HG03095 (cell line): Measurements from ENCODE around the gene CAPZB.

Source experiments
- ATAC-seq: cut with Tn5 transposase; IDR thresholded peaks from one replicate; pipeline ENCODE4 v1.9.1; 2021; ENCODE audit warnings: moderate library complexity; ENCODE audit not compliant: unreplicated experiment

The CAPZB gene

DNA sequence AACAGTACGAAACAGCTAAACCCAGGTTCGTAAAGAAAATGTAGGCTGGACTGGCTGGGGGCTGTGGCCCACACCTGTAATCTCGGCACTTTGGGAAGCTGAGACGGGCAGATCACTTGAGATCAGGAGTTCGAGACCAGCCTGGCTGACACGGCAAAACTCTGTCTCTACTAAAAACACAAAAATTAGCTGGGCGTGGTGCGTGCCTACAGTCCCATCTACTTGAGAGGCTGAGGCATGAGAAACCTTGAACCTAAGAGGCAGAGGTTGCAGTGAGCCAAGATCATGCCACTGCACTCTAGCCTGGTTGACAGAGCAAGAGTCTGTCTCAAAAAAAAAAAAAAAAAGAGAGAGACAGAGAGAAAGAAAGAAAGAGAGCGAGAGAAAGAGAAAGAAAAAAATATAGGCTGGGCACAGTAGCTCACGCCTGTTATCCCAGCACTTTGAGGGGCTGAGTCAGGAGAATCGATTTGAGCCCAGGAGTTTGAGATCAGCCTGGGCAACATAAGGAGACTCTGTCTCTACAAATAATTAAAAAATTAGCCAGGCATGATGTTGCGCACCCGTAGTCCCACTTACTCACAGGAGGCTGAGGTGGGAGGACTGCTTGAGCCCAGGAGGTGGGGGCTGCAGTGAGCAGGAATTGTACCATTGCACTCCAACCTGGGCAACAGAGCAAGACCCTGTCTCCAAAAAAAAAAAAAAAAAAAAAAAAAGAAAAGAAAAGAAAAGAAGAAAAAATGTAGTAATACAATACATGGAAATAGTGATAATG, 35.7 kb downstream of the CAPZB start:
- ATAC-seq = no peak

GRCh38 chr1:19448491-19449439, 36.6 kb downstream of the CAPZB start:
- no peak for ATAC-seq

DNA sequence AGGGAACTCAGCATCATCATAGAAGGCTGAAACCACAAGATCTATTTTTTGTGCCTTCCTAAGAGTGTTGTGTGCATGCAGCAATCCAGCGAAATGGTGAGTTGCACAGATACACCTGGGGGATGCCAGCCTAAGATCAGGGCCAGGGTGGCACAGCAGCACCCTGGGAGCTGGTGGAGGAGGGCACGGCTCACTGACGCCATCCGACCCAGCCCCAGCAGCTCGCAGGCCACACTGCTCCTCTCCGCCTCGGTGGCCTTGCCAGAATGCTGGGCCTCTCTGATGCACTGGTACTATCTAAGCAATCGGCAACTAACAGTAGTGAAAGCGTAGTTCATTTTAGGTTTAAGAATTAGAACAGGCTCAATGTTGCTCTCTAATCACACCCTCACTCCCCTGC, 37.8 kb downstream of the CAPZB start:
- no peak for ATAC-seq

DNA sequence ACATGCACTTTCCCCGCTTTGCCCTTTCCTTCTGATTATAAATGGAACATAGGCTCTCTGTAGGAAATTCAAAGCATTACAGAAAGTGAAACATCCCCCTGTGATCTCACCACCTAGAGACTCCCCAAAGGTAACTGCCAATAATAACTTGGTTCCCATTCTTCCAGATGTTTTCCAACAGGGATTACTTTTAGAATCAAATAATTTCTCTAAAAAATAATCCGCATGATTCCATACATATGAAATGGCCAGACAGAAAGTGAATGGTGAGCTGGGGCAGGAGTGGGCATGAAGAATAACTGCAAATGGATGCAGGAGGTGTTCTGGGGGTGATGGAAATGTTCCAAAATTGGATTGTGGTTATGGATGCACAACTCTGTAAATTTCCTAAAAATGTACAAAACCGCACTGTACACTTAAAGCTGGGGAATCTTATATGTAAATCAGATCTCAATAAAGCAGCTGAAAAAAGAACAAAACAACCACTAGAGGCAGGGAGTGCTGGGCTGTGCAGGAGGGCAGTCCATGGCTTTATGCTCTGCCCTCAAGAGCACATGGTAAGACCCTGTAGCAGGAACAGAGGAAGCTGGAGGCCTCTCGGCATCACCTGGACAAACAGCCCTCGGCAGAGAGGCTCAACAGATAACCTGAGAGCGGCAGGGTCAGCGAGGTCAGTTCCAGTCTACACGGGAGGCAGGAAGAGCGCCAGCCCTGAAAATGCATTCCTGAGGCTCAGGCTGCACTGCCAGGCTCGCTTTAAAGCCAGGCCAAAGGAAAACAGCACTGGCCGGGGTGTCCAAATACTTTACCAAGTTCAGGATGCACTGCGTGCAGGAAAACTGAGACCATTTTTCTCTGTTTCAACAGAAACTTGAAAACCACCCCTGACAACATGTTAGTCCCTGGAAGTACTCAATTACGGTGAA, 39.7 kb downstream of the CAPZB start:
- ATAC-seq = no peak

- ATAC-seq = no peak
Observed at GRCh38 chr1:19444296-19445021, 40.9 kb downstream of the CAPZB start.

DNA sequence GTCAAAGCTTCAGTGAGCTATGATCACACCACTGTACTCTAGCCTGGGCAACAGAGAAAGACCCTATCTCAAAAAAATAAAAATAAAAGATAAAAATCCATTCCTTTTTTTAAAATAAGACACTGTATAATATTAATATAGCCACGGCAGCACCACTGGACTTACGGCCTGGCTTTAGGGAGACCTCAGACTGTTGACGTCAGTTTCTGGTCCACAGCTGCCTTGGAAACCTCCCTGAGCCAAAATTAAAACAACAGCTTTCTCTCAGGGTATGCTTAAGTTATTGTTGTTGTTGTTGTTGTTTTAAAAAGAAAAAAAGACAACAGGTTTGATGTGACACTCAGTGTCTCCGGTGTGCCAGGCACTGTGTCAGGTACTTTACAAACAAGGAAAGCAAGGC, 42.0 kb downstream of the CAPZB start:
- ATAC-seq = no peak

DNA sequence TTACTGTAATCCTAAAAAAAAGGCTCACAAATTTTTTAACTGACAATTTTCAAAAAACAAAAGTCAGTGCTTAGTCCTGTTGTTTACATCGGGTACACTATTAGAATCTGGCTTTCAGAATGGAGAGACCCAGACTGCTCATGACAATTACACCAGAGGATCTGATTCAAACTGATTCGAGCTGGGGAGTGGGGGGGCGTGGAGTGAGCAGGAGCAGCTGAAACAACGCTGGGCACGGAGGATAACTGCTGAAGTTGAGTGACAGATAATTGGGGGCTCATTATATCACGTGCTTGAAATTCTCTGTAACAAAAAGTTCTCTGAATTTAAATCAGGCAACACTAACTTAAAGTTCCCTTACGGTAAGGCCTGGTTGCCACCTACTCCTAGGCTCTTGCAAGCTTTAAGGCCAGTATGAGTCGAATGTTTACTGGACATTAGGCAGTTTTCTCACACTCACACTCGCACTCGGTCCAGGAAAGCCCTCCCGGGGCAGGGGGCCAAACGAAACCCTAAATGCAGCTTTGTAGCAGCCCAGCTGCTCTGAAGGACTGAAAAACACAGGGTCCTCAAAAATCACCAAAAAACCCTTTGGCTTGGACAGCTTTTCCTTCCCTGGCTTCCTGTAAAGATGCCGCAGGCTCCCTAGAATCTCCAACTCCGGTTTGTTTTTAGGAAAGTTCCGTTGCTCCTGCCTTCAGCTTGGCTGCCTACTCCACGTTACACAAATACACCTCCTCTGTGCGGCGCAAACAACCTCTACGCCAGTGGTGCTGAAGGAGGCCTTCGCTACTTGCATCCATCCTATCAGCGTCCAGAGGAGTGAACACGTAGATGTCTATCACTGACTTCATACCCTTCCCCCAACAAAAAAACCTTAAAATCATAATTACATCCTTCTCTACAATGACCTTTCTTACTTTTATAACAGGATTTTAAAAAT, 42.9 kb downstream of the CAPZB start:
- no peak for ATAC-seq

GRCh38 chr1:19441048-19441780, 44.1 kb downstream of the CAPZB start:
- no peak for ATAC-seq

DNA sequence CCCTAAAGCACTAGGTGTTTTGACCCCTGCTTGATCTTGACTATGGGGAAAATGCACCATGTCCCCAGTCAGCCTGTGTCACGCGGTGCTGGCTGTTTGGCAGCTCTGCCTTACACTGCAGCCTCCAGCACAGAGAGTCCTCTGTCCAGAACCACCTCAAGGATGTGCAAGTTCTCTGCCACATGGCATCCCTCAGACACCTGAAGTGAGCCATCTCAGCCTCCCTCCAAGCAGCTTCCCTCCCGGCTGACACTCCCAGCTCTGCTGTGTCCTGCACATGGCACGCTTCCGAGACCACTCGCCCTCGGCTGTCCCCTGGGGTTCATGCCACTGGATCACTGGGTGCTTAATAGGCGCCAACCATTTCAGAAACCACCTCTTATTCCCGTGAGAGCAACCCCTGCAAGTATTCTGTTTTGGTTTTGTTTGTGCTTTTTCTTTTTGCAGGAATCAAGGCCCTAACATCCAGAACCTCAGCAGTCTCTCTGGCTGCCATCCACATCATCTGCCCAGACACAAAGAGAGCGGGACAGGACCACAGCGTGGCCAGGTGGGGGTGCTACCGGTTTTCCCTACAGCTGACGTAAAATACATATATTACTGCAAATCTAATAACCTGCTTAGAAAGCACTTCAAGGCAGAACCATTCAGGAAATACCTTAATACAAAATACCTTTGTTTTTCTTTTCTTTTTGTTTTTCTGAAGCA, 45.7 kb downstream of the CAPZB start:
- ATAC-seq = no peak

DNA sequence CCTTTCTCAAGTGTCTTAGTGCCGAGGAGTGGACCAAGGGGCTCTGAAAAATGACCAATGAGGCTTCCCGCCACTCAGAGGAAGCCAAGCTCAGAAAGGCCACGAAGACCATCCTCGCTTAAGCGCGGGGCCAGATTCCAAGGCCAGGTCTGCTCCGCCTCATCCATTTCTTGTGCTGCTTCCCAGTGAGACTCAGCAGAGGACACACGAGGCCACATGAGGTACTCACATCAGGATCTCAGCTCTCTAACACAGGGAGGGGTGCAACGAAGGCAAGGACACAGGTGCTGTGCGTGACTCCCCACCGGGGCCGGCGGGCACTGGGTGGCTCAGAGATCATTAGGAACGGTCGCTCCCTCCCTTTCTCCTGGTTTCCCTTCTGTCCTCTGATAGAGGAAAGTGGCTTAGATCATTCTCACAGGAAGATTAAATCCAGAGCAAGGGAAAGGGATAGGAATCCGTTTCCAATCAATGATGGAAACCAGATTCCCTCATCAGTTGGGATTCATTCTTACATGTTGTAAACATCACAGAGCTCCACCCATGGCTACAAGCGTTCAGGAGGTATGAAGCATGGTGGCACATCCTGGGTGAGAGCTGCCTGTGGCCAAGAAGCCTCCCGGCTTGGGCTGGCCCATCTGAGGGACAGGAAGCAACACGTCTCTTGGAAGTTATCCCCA, 46.7 kb downstream of the CAPZB start:
- ATAC-seq = no peak

DNA sequence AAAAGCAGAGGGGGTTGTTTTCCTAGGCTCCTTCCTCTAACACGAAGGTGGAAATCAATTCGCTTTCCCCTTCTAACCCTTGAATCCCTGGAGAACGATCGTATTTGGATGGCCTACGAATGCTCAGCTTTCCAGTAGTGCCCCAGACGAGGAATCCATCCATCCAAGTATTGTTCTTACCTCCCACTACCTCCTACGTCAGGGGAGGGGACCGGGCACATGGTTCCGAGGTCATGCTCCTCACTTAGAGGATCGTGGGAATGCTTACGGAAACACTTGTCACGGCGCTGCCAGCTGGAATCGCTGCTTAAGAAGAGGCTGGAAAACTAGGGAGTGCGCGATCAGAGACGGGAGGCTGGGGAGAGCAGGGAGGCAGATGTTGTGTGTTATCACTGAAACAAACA, 47.4 kb downstream of the CAPZB start:
- no peak for ATAC-seq

DNA sequence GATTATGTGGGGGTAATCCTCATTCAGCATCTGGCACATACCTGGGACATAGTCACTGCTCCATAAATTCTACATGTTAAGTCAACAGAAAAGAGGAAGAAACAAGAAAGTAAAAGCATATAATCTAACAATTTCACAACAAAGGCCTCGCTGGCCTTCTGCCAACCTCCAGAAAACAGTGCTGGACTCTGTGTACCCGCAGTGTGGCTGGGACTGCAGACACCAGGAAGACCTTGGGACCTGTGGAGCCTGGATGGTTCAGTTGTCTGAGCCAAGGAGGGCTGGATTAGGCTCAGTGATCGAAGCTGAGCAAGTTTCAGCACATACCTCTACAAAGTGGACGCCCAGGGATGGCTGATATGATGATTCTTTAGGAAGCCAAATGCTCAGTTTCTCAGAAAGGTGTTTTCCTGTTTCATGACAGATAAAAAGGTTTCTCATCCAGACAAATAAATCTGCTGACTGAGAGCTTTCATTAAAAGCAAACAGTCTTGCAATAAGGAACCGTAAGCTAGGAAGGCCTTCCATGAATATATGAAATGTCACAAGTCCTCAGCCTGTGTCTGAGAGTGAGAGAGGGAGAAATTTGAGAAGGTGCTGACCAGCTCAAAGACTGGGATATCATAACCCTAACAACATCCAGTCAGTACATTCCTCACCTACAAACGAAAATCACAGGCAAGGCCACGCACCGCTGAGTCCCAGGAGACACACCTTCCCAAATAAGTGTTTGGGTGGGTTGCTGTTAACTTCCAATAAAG, 48.4 kb downstream of the CAPZB start:
- no peak for ATAC-seq

GRCh38 chr1:19435851-19436455, 49.4 kb downstream of the CAPZB start:
- ATAC-seq = no peak

- no peak for ATAC-seq
Observed at GRCh38 chr1:19435181-19435580, 50.2 kb downstream of the CAPZB start.

DNA sequence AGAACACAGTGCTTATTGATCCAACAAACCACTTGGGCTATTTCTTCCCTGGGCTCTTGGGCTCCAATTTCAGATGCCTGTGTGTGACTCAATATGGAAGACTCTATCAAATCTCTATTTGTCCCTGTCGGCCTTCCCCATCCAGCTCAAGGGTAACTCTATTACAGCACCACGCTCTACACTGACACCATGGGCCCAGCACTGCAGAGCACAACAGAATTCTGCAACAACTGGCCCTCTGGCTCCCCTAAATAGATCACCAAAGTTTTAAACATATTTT, 51.7 kb downstream of the CAPZB start:
- no peak for ATAC-seq

DNA sequence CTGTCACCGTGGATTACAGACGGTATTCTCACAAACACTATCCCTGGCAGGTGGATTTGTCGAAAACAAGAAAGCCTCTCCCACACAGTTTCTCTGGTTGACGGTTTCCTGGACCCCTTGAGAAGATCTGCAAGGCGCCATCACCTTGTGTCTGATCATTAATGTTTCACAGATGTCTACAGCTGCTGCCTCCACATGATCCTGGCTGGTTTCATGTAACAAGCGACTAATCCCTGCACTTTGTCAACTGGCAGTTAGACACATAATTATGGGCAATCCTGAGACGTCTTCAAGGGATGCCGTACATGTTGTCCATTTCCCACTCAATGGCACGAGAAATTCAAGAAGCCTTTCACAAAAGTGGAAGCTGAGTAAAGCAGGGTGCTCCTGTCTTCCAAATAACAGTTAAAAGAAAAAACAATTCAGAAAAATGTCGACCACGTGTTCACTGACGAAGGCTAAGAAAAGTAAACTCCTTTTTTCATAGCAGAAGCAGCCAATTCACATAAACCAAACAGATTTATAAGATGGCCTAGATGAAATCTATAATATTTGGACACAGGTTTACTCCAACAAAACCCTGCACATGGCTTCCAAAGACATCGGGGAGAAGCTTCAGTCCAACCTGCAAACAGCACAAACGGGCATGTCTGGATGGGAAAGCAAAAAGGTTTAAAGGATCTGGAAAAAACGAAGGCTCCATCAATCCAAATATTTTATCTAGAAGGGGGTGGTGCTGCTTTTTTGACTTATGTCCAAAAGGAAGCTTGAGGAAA, 52.2 kb downstream of the CAPZB start:
- ATAC-seq = no peak
